ENCODE measurements around the gene CDK14.
"Not testable (repeated sequence)": the region's sequence is repeated elsewhere in the genome, so short reads cannot be mapped to it uniquely, and the experiment has no call there.

CDK14 gene

GRCh38 chr7:90597563-90598253, 1.6 kb downstream of the CDK14 start:
- no peak for FAIRE-seq

- FAIRE-seq, result no peak
These were observed 2.9 kb downstream of the CDK14 start for GRCh38 chr7:90599038-90599437.

- FAIRE-seq, result peak; percentile 43
These were observed 3.9 kb downstream of the CDK14 start for GRCh38 chr7:90599892-90600555.

DNA sequence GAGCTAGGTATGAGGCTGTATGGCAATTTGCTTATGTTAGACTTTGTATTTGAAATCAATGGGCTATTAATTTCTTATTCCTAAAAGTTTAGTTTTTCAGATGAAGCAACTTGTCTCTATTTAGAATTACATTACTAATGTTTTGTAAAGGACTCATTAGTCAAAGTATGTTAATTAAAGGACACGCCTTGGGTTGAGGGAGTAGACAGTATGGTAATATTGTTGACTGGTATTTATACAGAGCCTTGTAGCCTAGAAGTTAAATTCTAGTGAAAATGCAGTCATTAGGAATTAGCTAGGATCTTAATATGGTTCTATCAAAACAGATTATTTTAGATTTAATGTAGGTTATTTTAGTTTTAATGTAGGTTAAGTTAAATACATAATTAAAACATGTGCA, 6.2 kb downstream of the CDK14 start:
- FAIRE-seq, result no peak

DNA sequence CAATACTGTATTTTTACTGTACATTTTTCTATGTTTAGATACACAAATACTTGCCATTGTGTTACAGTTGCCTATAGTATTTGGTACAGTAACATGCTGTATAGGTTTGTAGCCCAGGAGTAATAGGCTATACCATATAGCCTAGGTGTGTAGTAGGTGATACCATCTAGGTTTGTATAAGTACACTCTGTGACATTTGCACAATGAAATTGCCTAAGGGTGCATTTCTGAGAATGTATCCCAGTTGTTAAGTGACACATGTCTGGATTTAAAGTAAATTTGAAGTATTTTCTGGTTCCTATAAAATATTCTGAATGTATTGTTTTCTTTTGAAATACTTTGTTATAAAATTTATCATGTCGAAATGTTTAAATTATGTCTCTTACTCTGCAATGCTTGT, 7.2 kb downstream of the CDK14 start:
- FAIRE-seq, result no peak

DNA sequence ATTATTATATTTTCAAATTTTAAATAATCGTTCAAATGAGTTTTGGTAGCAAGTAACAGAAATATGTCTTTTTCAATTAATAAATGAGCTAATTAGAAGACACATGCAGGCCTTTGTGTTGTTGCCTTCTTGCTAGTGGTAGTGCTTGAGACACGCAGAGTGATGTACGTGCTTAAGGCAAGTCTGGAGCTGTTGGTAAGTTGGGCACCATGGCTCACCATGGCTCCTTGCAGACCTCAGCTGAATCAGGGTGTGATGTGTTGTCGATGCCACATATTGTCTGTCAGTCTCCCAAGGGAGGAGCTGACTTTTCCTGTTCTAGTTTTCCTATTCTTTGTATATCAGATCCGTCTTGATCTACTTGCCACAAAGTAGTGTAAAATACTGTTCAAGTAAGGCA, 8.3 kb downstream of the CDK14 start:
- no peak for FAIRE-seq

DNA sequence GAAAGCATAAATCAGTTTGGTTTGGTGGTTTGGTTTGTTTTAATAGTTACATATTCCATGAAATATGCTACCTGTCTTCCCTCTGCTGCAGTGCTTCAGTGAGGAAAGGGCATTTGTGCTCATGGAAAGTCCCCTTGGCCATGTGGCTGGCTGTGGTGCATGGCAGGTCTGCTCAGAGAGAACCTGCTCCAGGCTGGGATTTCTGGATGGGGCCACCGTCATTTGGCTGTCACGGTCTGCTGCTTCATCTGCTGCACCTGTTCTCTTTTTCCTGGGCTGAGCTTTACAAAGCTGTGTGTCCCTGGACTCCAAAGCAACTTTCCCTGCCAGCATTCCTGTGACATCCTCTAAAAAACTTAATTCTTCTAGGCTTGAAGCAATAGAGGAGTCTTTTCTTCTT, 8.9 kb downstream of the CDK14 start:
- FAIRE-seq, result no peak

GRCh38 chr7:90607196-90607595, 11.1 kb downstream of the CDK14 start:
- no peak for FAIRE-seq

DNA sequence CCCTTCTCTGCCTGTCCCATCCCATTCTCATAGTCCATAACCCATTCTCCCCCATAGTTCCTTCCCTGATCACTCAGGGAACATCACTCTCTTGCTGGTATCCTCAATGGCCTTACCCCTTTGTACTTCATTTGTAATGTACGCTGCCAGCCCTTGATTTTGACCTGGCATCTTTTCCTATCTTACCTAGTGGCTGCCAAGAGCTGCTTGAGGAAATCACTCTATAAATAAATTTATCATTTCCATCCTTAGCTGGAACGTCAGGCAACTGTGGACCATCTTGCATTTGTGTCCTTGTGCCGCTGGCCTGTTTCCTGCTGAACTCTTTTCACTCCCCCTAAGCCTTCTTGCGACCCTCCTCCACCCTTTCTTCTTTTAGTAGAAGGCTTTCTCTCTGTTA, 14.0 kb downstream of the CDK14 start:
- FAIRE-seq, result no peak

DNA sequence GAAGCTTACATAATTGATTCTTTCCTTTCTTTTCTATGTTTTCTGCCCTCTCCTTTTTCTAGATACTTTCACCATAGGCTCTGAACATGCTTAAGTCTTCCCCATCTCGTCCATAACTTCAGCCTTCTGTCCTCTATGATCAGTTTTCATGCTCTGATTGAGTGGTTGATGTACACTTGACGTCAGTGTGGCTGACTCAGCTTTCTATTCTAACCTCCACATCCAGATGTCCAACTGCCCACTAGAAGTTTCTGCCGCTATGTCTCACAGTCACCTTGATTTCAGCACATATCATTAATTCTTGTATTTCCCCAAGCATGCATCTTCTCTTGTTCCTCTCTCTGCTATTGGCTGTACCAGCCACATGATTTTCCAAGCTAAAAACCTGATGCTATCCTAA, 15.0 kb downstream of the CDK14 start:
- no peak for FAIRE-seq

GRCh38 chr7:90613088-90613498, 17.0 kb downstream of the CDK14 start:
- FAIRE-seq, result no peak

DNA sequence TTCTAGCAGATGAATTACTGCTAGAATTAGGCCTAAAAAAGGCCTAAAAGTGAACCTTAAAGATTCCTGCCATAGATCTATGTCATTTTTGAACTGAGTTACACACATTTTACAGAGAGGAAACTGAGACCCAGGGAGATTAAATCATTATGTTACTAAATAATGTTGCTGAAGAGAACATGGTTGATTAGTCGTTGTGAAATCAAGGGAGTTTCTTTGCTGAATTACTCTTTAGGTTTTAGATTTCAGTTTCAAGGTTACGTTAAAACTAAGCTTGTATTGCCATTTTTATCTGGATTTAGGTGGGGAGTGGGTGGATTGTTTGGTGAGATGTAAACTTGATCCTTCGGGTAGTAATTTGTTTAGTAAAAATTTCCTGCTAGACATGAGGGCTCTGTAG, 21.3 kb downstream of the CDK14 start:
- FAIRE-seq, result no peak

DNA sequence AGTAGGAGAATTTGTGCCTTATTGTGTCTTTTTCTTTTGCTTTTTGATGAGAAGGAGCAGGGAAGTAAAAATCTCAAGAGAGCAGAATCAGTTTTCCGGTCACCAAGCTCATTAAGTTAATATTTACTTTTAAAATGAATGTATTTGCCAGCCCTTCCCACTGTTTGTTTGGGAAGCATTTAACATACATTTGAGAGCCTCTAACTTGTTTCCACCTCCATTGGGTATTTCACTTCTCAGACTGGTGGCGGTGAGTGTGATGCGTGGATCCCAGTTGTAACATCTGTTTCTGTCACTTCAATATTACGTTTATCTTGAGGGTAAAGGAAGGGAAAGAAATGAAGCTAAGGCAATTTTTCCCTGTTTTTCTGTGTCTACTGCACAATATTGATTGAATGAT, 22.8 kb downstream of the CDK14 start:
- peak; percentile 91 for FAIRE-seq

GRCh38 chr7:90621125-90621746, 25.1 kb downstream of the CDK14 start:
- FAIRE-seq, result no peak

GRCh38 chr7:90621747-90622140, 25.6 kb downstream of the CDK14 start:
- FAIRE-seq, result no peak

GRCh38 chr7:90622670-90623069, 26.5 kb downstream of the CDK14 start:
- FAIRE-seq, result no peak

- FAIRE-seq, result no peak
These were observed 28.2 kb downstream of the CDK14 start for GRCh38 chr7:90624225-90624911.

GRCh38 chr7:90625051-90625450, 28.9 kb downstream of the CDK14 start:
- FAIRE-seq, result no peak

DNA sequence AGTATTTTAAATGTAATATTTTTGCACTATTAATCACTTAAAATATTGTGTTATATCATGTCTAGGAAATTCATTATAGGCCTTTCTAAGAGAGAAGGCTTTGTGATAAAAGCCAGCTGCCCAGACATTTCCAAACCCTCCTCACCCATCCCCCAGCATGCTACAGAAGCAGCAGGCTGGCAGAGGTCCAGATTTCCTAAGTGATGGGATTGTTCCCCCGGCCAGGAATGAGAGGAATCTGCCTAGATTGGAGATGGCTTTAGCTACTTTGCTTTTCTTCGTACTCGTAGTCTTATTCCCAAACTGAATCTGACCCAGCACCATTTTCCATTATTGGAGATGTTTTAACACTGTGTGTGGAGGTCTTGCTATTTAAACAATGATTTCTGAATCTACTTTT, 29.4 kb downstream of the CDK14 start:
- no peak for FAIRE-seq

GRCh38 chr7:90626013-90626412, 29.9 kb downstream of the CDK14 start:
- no peak for FAIRE-seq

DNA sequence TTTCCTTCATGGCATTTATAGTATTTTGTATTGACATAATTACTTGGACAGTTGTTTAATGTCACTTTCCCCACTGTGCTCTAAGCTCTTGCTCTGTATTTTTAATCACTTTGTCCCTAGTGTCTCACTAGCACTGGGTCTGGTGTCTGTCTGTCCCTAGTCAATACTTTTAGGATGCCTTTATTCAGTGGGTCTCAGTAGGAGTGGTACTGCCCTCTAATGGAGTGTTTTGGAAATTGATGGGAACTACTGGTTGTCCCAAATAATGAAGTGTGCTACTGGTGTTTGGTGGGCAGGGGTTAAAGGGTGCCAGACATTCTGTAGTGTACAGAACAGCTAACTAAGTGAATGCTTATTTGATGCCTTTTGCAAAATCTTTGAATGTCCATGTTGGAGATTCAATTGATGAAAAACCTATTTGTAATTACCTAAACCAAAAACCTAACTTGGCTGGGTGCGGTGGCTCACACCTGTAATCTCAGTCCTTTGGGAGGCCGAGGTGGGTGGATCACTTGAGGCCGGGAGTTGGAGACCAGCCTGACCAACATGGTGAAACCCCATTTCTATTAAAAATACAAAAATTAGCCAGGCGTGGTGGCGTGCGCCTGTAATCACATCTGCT, 33.3 kb downstream of the CDK14 start:
- no peak for FAIRE-seq

DNA sequence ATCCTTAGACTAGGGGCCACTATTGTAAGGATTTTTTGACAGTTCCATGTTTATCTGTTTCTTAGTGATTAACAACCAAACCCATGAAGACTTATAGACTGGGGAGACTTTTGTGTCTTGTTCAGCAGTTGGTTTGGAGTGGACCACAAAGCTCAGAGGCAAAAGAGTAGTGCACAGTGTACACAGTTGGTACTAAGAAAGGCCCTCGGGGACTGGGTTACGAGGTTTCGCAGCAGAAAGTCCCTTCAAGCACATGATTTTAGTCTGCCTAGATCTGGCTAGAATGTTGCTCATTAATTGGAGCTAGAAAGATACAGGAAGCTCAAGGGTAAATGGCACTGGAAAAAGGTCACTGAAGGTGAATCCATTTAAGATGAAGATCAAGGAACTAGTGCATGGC, 35.4 kb downstream of the CDK14 start:
- FAIRE-seq, result no peak

GRCh38 chr7:90639683-90640082, 43.6 kb downstream of the CDK14 start:
- FAIRE-seq, result not testable (repeated sequence)
